Activated gamma-delta T cell treated with Interleukin-2 at 50 U/mL for 16 hours (primary cell): ENCODE results near the gene TNP1.

Experiments used
- DNase-seq: peaks from one replicate; pipeline ENCODE4 v3.0.0-alpha.2; 2020

The TNP1 gene

DNA sequence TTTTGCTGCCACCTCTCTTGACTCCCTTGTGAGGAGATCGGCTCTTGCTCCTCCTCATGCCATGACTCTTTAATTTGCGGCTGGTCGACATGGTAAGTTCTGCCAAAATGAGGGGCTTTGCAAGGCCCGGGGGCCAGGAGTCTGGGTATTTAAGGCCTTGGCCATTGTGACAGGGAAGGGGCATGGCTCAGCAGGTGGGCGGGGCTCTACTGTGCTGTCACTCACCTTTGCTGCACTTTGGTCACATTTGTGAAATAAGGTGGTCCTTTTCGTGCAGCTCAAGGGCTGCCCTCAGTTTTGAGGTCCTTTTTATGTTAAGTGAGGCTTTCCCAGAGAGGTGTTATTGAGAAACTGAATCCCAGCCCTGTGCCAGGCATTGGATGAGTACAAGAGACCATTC is at the start of gene TNP1:
Gene TNP1 (minus strand): TSS at position 121 of the 400 bp plus-strand sequence. CDS start 30 bp downstream, at position 91.
- DNase-seq = no peak

- DNase-seq = no peak
These were observed 48.4 kb upstream of the TNP1 start for GRCh38 chr2:216908300-216908699.

- DNase-seq = no peak
These were observed 45.9 kb upstream of the TNP1 start for GRCh38 chr2:216905649-216906329.

DNA sequence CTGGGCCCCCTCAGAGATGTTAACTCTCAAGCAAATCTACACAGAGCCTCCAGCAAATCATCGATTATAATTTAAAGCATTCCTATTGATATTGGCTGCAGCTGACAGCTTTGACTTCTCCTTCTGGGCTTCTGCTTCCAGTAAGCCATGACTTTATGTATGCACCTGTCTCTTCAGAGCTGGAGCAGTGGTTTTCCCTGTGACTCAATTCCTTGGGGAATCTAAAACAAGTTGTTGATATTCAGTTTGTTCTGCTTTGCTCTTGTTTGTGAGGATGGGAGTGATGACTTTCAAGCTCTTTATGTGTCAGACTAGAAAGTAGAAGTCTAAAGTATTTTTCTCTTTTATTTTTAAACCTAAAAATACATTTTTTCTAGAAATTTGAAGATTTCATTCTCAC is 45.1 kb upstream of the TNP1 start:
- no peak for DNase-seq

- no peak for DNase-seq
These were observed 44.7 kb upstream of the TNP1 start for GRCh38 chr2:216904554-216904953.

- DNase-seq = no peak
These were observed 43.6 kb upstream of the TNP1 start for GRCh38 chr2:216903470-216903869.

GRCh38 chr2:216901273-216901672 is 41.4 kb upstream of the TNP1 start:
- no peak for DNase-seq

DNA sequence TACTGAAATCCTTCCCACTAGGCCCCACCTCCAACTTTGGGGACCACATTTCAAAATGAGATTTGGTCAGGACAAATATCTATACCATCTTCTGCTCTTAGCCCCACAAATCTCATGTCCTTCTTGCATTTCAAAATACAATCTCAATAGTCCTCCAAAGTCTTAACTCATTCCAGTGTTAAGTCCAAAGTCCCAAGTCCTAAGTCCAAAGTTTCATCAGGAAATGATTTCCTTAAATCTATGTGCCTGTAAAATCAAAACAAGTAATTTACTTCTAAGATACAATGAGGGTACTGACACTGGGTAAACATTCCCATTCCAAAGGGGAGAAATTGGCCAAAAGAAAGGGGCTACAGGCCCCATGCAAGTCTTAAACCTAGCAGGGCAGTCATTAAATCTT is 40.5 kb upstream of the TNP1 start:
- DNase-seq = no peak

DNA sequence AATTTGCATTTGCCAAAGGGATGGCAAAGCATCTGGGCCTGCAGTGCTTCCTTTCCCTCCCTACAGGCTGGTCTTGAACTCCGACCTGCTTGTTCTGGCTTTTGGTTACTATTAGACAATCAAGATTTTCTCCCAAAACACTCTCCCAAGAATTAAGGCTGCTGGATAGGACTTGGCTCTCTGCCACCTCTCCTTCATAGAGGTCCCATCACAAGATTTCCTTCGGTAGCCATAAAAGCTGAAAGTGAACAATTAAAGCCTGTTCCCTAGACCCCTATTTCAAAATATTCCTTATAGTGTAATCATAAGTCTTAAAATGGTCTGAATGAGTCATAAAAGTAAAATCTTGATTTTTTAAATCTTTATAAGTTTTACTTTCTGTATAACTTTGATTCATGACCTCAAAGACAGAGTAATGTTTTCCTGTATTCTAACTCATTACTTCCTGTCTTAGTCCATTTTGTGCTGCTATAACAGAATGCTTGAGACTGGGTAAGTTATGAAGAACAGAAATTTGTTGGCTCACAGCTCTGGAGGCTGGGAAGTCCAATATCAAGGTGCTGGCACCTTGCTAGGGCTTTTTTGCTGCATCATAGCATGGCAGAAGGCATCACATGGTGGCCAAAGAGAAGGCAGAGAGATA is 37.8 kb upstream of the TNP1 start:
- DNase-seq = no peak

DNA sequence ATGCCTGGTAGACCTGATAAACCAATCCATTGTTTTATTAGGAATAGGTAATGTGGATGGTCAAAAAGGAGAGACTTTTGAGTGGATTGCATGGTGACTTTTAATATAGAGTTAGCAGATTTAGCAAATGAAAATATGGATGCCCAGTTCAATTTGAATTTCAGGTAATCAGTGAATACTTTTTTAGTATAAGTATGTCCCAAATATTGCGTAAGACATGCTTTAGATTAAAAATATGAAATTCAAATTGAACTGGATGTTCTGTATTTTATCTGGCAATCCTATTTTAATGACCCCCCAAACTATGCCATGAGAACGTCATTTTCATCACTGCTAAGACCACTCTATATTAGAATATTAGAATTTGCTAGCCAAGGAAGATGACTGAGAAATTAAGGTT is 30.3 kb upstream of the TNP1 start:
- DNase-seq = no peak

- DNase-seq = no peak
These were observed 29.2 kb upstream of the TNP1 start for GRCh38 chr2:216888887-216889622.

DNA sequence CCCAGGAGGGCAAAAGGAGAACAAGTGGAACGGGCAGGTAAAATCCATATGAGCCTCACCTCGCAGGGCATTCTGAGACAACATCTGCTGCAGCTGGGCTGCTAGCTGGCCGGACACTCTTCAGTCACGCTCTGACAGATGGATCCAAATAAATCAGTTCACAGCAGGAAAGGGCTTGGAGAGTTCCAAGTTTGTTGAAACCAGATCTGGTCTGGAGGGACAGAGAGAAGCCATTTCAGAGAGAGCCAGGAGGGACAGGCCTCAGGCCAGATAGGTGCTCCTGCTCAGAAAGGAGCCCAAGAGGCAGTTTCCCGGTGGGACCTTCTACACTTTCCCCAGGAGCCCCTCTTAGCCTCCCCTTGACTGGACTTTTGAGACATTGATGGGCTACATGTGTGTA is 28.2 kb upstream of the TNP1 start:
- no peak for DNase-seq

DNA sequence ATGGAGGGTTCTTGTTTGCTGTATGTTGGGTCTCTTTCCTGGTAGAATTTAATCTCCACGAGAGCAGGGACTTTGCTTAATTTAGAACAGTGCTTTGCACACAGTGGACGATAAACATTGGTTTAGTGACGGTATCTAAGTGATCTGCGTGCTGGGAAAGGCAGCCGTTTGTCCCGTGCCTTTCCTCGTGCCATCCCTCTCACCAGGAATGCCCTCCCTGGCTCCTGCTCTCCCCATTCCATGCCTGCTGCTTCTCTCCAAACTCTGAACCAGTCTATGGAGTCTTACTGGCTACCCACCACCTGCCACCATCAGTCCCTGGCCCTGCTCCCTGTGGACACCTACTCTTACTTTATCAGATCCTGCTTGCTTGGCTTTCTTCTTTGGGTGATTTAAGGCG is 27.3 kb upstream of the TNP1 start:
- DNase-seq = no peak

- no peak for DNase-seq
These were observed 25.3 kb upstream of the TNP1 start for GRCh38 chr2:216885117-216885553.

DNA sequence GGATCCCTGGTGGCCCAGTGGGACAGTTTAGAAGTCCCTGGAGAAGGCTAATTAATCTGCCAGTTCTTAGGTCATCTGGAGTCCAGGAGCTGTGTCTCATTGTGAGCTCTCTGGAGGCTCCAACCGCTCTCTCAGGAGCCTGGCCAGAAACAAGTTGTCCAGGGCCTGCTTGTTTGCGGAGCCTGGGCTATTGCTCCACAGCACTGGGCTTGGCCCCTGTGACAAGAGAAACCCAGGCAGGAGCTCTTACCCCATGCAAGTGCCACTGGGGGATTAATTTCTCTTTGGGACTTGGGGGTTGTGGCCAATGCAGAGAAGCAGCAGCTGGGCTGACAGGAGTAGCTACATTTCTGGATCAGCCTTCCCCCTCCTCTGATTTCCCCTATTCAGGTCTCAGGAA is 24.5 kb upstream of the TNP1 start:
- DNase-seq = no peak

DNA sequence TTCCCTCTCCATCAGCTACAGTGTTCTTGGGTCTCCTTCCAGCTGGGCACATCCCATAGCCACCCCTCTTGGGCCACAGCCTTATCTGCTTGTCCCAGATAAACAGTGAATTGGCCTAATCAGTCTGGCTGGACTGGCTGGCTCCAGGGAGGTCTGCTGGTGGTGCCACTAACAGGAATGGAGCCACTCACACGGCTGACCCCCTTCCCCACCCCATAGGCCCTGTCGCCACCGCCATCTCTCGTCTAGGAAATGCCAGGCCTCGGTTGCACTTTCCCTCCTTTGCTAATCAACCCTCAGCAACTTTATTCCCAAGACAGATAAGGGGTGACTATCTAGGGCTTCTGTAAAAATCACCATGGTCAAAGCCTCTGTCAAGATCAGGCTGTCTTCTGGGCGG is 23.0 kb upstream of the TNP1 start:
- DNase-seq = no peak

- no peak for DNase-seq
These were observed 21.5 kb upstream of the TNP1 start for GRCh38 chr2:216881411-216881810.

- no peak for DNase-seq
These were observed 20.8 kb upstream of the TNP1 start for GRCh38 chr2:216880509-216881184.

DNA sequence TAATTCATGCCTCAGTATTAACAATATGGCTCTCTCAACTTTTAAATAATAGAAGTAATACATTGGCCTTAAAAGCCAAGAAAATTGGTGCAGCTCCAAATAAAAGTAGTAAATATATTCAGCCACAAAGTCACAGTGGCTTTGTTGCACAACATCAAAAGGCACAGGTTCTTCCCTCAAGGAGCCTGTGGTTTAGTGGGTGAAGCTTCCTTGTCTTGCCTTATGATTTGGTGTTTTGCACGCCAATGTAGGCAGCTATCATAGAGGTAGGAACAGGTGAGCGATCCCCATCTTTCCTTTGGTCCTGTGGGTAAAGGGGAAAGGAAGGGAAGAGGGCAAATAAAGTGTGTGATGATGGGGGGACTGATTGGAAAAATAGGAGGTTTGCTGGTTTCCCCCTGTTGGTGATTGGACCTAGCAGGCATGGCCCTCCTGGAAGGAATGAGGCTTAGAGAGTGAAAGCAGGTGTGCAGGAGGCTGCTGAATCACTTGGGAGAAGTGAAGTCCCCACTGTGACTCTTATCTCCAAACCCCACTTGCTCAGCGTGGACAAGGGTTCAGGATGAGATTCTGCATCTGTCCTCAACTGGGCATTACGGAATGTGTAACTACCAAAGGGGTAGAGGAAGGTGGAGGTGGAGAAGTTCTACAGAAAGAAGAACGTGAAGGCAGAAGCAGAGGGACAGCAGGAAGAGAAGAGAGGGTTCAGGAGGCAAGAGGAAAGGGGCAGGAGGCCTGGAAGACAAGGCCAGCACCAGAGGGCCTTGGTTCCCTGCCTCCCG is 20.1 kb upstream of the TNP1 start:
- no peak for DNase-seq

GRCh38 chr2:216878072-216878471 is 18.2 kb upstream of the TNP1 start:
- DNase-seq = no peak

DNA sequence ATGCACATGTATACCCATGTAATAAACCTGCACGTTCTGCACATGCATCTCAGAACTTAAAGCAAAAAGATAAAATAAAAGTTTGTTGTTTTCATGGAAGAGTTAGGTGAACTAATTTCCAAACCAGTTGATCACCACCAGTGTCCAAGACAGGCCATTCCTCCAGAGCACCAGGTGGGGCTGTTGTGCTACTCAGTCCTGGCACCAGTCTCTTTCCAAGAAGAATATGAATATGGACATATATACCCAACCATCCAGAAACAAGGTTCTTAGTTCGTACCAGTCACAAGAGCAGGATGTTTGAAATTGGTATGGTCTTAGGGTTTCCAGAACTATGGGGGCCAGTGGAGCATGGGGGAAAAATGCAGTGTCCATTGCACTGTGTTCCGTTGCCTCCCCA is 17.2 kb upstream of the TNP1 start:
- DNase-seq = no peak

DNA sequence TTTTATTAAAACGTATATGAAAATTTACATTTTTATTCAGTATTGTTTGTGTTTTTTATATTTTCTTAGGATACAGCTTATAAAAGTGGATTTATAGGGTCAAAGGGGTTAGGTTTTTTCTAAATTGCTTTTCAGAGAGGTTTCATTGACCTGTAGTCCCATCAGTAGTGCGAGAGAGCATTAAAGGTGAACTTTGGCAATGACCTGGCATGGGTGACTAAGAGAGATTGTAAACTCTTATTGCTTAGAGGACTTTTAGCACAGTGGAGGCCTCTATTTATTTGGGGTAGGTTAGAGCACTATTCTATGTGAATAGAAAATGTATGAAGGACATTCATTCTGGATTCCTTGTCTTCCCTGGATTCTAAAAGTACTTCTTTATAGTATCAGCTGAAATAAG is 16.0 kb upstream of the TNP1 start:
- no peak for DNase-seq

GRCh38 chr2:216873573-216873972 is 13.7 kb upstream of the TNP1 start:
- no peak for DNase-seq
